ENCODE data around the gene TOM1L1.
A peak's percentile ranks its signal among the peaks of the same experiment; 100 is the strongest.

Gene TOM1L1

GRCh38 chr17:54950116-54950515, 49.5 kb downstream of the TOM1L1 start:
- no peak for DNase-seq

- no peak for DNase-seq
Observed at GRCh38 chr17:54951286-54951685, 50.6 kb downstream of the TOM1L1 start.

GRCh38 chr17:54956791-54957190, 56.1 kb downstream of the TOM1L1 start:
- no peak for DNase-seq

- DNase-seq: no peak
Observed at GRCh38 chr17:54967621-54968261, 67.1 kb downstream of the TOM1L1 start.

GRCh38 chr17:54968262-54968987, 67.8 kb downstream of the TOM1L1 start, which contains the start of the genes COX11 and STXBP4:
Gene COX11 (minus strand): TSS chr17:54968654. CDS start chr17:54968646, 8 bp downstream.
Gene STXBP4 (plus strand): TSS chr17:54968765. CDS start chr17:54986220, 17,455 bp downstream.
- DNase-seq: peak; percentile 68

GRCh38 chr17:54968988-54969332, 68.3 kb downstream of the TOM1L1 start:
- no peak for DNase-seq

- DNase-seq: no peak
Observed at GRCh38 chr17:54969658-54970572, 69.3 kb downstream of the TOM1L1 start.

GRCh38 chr17:54971147-54971546, 70.5 kb downstream of the TOM1L1 start:
- no peak for DNase-seq

- no peak for DNase-seq
Observed at GRCh38 chr17:54971901-54972300, 71.2 kb downstream of the TOM1L1 start.

GRCh38 chr17:54972406-54973138, 71.9 kb downstream of the TOM1L1 start:
- DNase-seq: no peak

GRCh38 chr17:54974759-54975158, 74.1 kb downstream of the TOM1L1 start:
- DNase-seq: no peak

GRCh38 chr17:54976316-54976715, 75.7 kb downstream of the TOM1L1 start:
- DNase-seq: no peak

- DNase-seq: no peak
Observed at GRCh38 chr17:54977744-54978143, 77.1 kb downstream of the TOM1L1 start.

- no peak for DNase-seq
Observed at GRCh38 chr17:54979657-54980056, 79.0 kb downstream of the TOM1L1 start.

GRCh38 chr17:54980375-54980774, 79.7 kb downstream of the TOM1L1 start:
- no peak for DNase-seq

GRCh38 chr17:54982399-54982798, 81.7 kb downstream of the TOM1L1 start:
- DNase-seq: no peak

- no peak for DNase-seq
Observed at GRCh38 chr17:54983260-54983659, 82.6 kb downstream of the TOM1L1 start.

GRCh38 chr17:54985476-54985875, 84.8 kb downstream of the TOM1L1 start:
- DNase-seq: no peak

GRCh38 chr17:54990118-54990517, 89.5 kb downstream of the TOM1L1 start:
- no peak for DNase-seq

- no peak for DNase-seq
Observed at GRCh38 chr17:54991567-54991966, 90.9 kb downstream of the TOM1L1 start.

GRCh38 chr17:54992797-54993639, 92.4 kb downstream of the TOM1L1 start:
- no peak for DNase-seq

GRCh38 chr17:54996441-54996840, 95.8 kb downstream of the TOM1L1 start:
- DNase-seq: no peak
